Small intestine (tissue), 16 donors: ENCODE measurements around the gene TNIP1. TPM values are rescaled to one million over a fixed set of nuclear protein-coding genes. Genes with fewer than 3 reads are reported as not detected.

Experiments used
- DNase-seq, 2 donors: peaks; one replicate each; pipeline versions ENCODE4 v3.0.0 to v3.0.0-alpha.2; 2013
- FAIRE-seq: peaks from 2 replicates; lab custom pipeline; 2012; peaks lifted over from hg19 to GRCh38; lab: Jason Lieb, UNC
- H3K27ac ChIP-seq, 3 donors: one replicate each; pipeline ENCODE4 v1.5.1; 2013; ENCODE audit warnings: low read length in 2 of 3, mild to moderate bottlenecking in 2 of 3, control low read depth in 1 of 3, inconsistent platforms in 1 of 3, low read depth in 1 of 3, moderate library complexity in 1 of 3
- H3K27me3 ChIP-seq, 3 donors: one replicate each; pipeline ENCODE4 v1.6.1; 2013; ENCODE audit warnings: low read length in 3 of 3, inconsistent platforms in 1 of 3; ENCODE audit not compliant: control insufficient read depth in 3 of 3, insufficient read depth in 3 of 3
- H3K36me3 ChIP-seq, 3 donors: one replicate each; pipeline ENCODE4 v1.6.1; 2013; ENCODE audit warnings: low read length in 3 of 3, inconsistent platforms in 1 of 3, low read depth in 1 of 3, mild to moderate bottlenecking in 1 of 3, moderate library complexity in 1 of 3; ENCODE audit not compliant: control insufficient read depth in 3 of 3, insufficient read depth in 2 of 3
- H3K4me1 ChIP-seq, 3 donors: one replicate each; pipeline ENCODE4 v1.6.1; 2013; ENCODE audit warnings: low read length in 2 of 3, inconsistent platforms in 1 of 3, low read depth in 1 of 3, mild to moderate bottlenecking in 1 of 3, moderate library complexity in 1 of 3; ENCODE audit not compliant: control insufficient read depth in 3 of 3, insufficient read depth in 2 of 3
- H3K4me3 ChIP-seq, 3 donors: one replicate each; pipeline ENCODE4 v1.5.1; 2013; ENCODE audit warnings: low read length in 3 of 3, control low read depth in 1 of 3, inconsistent platforms in 1 of 3, low read depth in 1 of 3, mild to moderate bottlenecking in 1 of 3, moderate library complexity in 1 of 3
- H3K9me3 ChIP-seq, 2 donors: one replicate each; pipeline ENCODE4 v1.6.1; 2013; ENCODE audit warnings: low read depth in 1 of 2, low read length in 1 of 2; ENCODE audit not compliant: control insufficient read depth in 2 of 2, insufficient read depth in 1 of 2
- WGBS, 3 donors: extraction: QIAGEN DNeasy Blood & Tissue Kit; methylation state at CpG; one replicate each; pipeline ENCODE4 v1.1.7; 2013; 5-methylcytosine and 5-hydroxymethylcytosine counted together
- long read RNA-seq, 10 donors: transcript quantifications; one replicate each; lab custom pipeline, GENCODE V29; 2026
- polyA plus RNA-seq, 4 donors: library from polyadenylated mRNA; stranded (reverse) in 3 of 4; unstranded in 1 of 4; fragments of 200-250 nt in 3 of 4; fragments of 120-200 nt in 1 of 4; gene quantifications; one replicate each; pipeline versions ENCODE4 v1.2.1 to v1.2.3, GENCODE V29; 2013
- donor health status: healthy with polysubstance abuse.
- donor health status: control.
- donor health status: control.
- donor health status: Bipolar disorder and iron deficiency.
- donor health status: healthy.

TNIP1 gene
- polyA plus RNA-seq: 100 to 1,000 TPM in 2 of 4 donors, 10 to 100 TPM in 2; 78.7 to 190 (median 131) TPM
- long read RNA-seq, donor 1, transcript TNIP1-215 (6 exons, 1,394 nt): major isoform, 5 of 28 reads
- long read RNA-seq, donor 1, partial matches to known transcripts: 15 of 28 reads
- long read RNA-seq, donor 1, other reads (novel, unspliced or antisense): 0 of 28 reads
- long read RNA-seq, donor 2, partial matches to known transcripts: 0 of 6 reads
- long read RNA-seq, donor 2, other reads (novel, unspliced or antisense): 0 of 6 reads
- long read RNA-seq, donor 3, partial matches to known transcripts: 0 of 5 reads
- long read RNA-seq, donor 3, other reads (novel, unspliced or antisense): 0 of 5 reads
- long read RNA-seq, donor 4: 0 reads
- long read RNA-seq, donor 5, partial matches to known transcripts: 0 of 2 reads
- long read RNA-seq, donor 5, other reads (novel, unspliced or antisense): 0 of 2 reads
- long read RNA-seq, donor 6, partial matches to known transcripts: 5 of 11 reads
- long read RNA-seq, donor 6, other reads (novel, unspliced or antisense): 0 of 11 reads
- long read RNA-seq, donor 7, transcript TNIP1-211 (18 exons, 2,274 nt): major isoform, 13 of 21 reads
- long read RNA-seq, donor 7, partial matches to known transcripts: 5 of 21 reads
- long read RNA-seq, donor 7, other reads (novel, unspliced or antisense): 0 of 21 reads
- long read RNA-seq, donor 8, partial matches to known transcripts: 0 of 1 reads
- long read RNA-seq, donor 8, other reads (novel, unspliced or antisense): 0 of 1 reads
- long read RNA-seq, donor 9, partial matches to known transcripts: 0 of 3 reads
- long read RNA-seq, donor 9, other reads (novel, unspliced or antisense): 0 of 3 reads
- long read RNA-seq, donor 10, transcript TNIP1-211 (18 exons, 2,274 nt): major isoform, 5 of 12 reads
- long read RNA-seq, donor 10, partial matches to known transcripts: 0 of 12 reads
- long read RNA-seq, donor 10, other reads (novel, unspliced or antisense): 0 of 12 reads

GRCh38 chr5:151080613-151081430 is at the start of gene TNIP1:
Gene TNIP1, minus strand, starts transcription at chr5:151081034. Its CDS starts 15,939 bp downstream, at chr5:151065095.
- WGBS, 3 donors: 0% methylated on average over 53 to 86 of the region's 86 CpGs
- FAIRE-seq (no peak), DNase-seq (peak; percentile 95 to 97)
- Histone ChIP-seq H3K9me3 (no peaks in the 10 kb centered on the region), H3K36me3 (peaks cover 0 to 27% (median 0%) of the 10 kb centered on the region in 3 donors), H3K4me1 (peaks cover 23 to 33% (median 31%) of the 10 kb centered on the region in 3 donors), H3K4me3 (peak within 1 kb of the TSS; percentile 50 to 81 (median 75)), H3K27ac (peak within 1 kb of the TSS; percentile 96 to 99 (median 99)), H3K27me3 (no peaks in the 10 kb centered on the region)

- H3K9me3 ChIP-seq: no peaks in the 10 kb centered on the region
- peaks cover 0 to 21% (median 0%) of the 10 kb centered on the region in 3 donors for H3K4me1 ChIP-seq
- H3K36me3 ChIP-seq: peaks cover 0 to 55% (median 3%) of the 10 kb centered on the region in 3 donors
- no peak overlapping the region for H3K4me3 ChIP-seq
- 79 to 91% (median 83%) methylated on average over 8 of the region's 8 CpGs for WGBS, 3 donors
- FAIRE-seq: no peak
- no peak for DNase-seq
- no peaks in the 10 kb centered on the region for H3K27me3 ChIP-seq
- H3K27ac ChIP-seq: peak overlapping the region in 1 of 3 donors; percentile 65
These were observed 49.5 kb upstream of the TNIP1 start for GRCh38 chr5:151130235-151130921.

GRCh38 chr5:151128817-151129216 is 48.0 kb upstream of the TNIP1 start:
- WGBS, 3 donors: 18 to 49% (median 43%) methylated on average over 4 of the region's 4 CpGs

GRCh38 chr5:151127926-151128325 is 47.1 kb upstream of the TNIP1 start:
- Histone ChIP-seq H3K36me3 (peaks cover 0 to 60% (median 3%) of the 10 kb centered on the region in 3 donors), H3K9me3 (no peaks in the 10 kb centered on the region), H3K4me3 (no peak overlapping the region), H3K4me1 (peaks cover 0 to 21% (median 0%) of the 10 kb centered on the region in 3 donors), H3K27me3 (no peaks in the 10 kb centered on the region), H3K27ac (no peak overlapping the region)
- DNase-seq: no peak
- no peak for FAIRE-seq
- WGBS, 3 donors: 87 to 92% (median 90%) methylated on average over 8 of the region's 8 CpGs

More at GRCh38 chr5:151128817-151129216, 48.0 kb upstream of the TNIP1 start:
- Histone ChIP-seq H3K36me3 (peaks cover 0 to 52% (median 3%) of the 10 kb centered on the region in 3 donors), H3K4me3 (no peak overlapping the region), H3K9me3 (no peaks in the 10 kb centered on the region), H3K27me3 (no peaks in the 10 kb centered on the region), H3K27ac (peak overlapping the region in 1 of 3 donors; percentile 53), H3K4me1 (peaks cover 0 to 21% (median 0%) of the 10 kb centered on the region in 3 donors)
- no peak for FAIRE-seq
- DNase-seq: peak; percentile 56 to 67

GRCh38 chr5:151126199-151126645 is 45.4 kb upstream of the TNIP1 start:
- Histone ChIP-seq H3K4me3 (no peak overlapping the region), H3K36me3 (peaks cover 0 to 68% (median 3%) of the 10 kb centered on the region in 3 donors), H3K9me3 (no peaks in the 10 kb centered on the region), H3K27ac (no peak overlapping the region), H3K4me1 (peaks cover 0 to 21% (median 0%) of the 10 kb centered on the region in 3 donors), H3K27me3 (no peaks in the 10 kb centered on the region)
- 8 to 20% (median 9%) methylated on average over 7 to 9 of the region's 9 CpGs for WGBS, 3 donors
- DNase-seq (peak; percentile 56 to 70), FAIRE-seq (no peak)

GRCh38 chr5:151125421-151125820 is 44.6 kb upstream of the TNIP1 start:
- Histone ChIP-seq H3K4me3 (no peak overlapping the region), H3K4me1 (peaks cover 0 to 13% (median 0%) of the 10 kb centered on the region in 3 donors), H3K27me3 (no peaks in the 10 kb centered on the region), H3K9me3 (no peaks in the 10 kb centered on the region), H3K27ac (no peak overlapping the region), H3K36me3 (peaks cover 0 to 64% (median 3%) of the 10 kb centered on the region in 3 donors)
- FAIRE-seq (no peak), DNase-seq (no peak)
- 64 to 70% (median 68%) methylated on average over 7 of the region's 7 CpGs for WGBS, 3 donors
